Heart right ventricle (tissue), 16 donors: ENCODE data around the gene SCN4A. TPM values are rescaled to one million over a fixed set of nuclear protein-coding genes. Genes with fewer than 3 reads are reported as not detected.
"Not testable (repeated sequence)": the region's sequence is repeated elsewhere in the genome, so short reads cannot be mapped to it uniquely, and the experiment has no call there.

Source experiments
- ATAC-seq, 8 donors: fragments of 200-7000 bp; cut with Tn5 transposase; one replicate each; pipeline ENCODE4 v1.9.1; 2020; ENCODE audit warnings: mild to moderate bottlenecking in 8 of 8, moderate library complexity in 8 of 8, moderate number of reproducible peaks in 1 of 8
- DNase-seq, 2 donors: peaks; one replicate each; pipeline ENCODE4 v3.0.0-alpha.2; 2020
- H3K27ac ChIP-seq, 10 donors: fragments of 200-600 bp; sonication (generic) in 2 of 10; one replicate each; pipeline versions ENCODE4 v1.5.0 to v1.8.0; 2020 to 2022; ENCODE audit warnings: mild to moderate bottlenecking in 3 of 10
- H3K27me3 ChIP-seq, 7 donors: fragments of 200-600 bp; one replicate each; pipeline ENCODE4 v1.8.0; 2021 to 2022; ENCODE audit warnings: mild to moderate bottlenecking in 2 of 7
- H3K36me3 ChIP-seq, 9 donors: fragments of 200-600 bp; sonication (generic) in 1 of 9; one replicate each; pipeline versions ENCODE4 v1.5.0 to v1.8.0; 2020 to 2022; ENCODE audit warnings: mild to moderate bottlenecking in 2 of 9
- H3K4me1 ChIP-seq, 9 donors: fragments of 200-600 bp; sonication (generic) in 1 of 9; one replicate each; pipeline versions ENCODE4 v1.5.0 to v1.8.0; 2020 to 2022; ENCODE audit warnings: mild to moderate bottlenecking in 4 of 9
- H3K4me3 ChIP-seq, 10 donors: fragments of 200-600 bp; sonication (generic) in 2 of 10; one replicate each; pipeline versions ENCODE4 v1.5.0 to v1.8.0; 2020 to 2022; ENCODE audit warnings: mild to moderate bottlenecking in 7 of 10, moderate library complexity in 2 of 10
- H3K9me3 ChIP-seq, 11 donors: fragments of 200-600 bp in 10 of 11; sonication (generic) in 2 of 11; one replicate each; pipeline versions ENCODE4 v1.5.0 to v1.8.0; 2013 to 2022; ENCODE audit warnings: mild to moderate bottlenecking in 2 of 11, control low read depth in 1 of 11, moderate library complexity in 1 of 11
- WGBS, 2 donors: extraction: QIAGEN DNeasy Blood & Tissue Kit; methylation state at CpG; one replicate each; pipeline ENCODE4 v1.1.7; 2013; ENCODE audit warnings: inconsistent platforms in 1 of 2; 5-methylcytosine and 5-hydroxymethylcytosine counted together
- intact Hi-C, 10 donors: fragments of 100-400 bp; cut with DNase I; formaldehyde crosslinking; loops; one replicate each; pipeline versions ENCODE4 v1.11.1 to v1.14.2; 2022
- polyA plus RNA-seq, 2 donors: library from polyadenylated mRNA; stranded (reverse); fragments of 200-250 nt; gene quantifications; one replicate each; pipeline ENCODE4 v1.2.3, GENCODE V29; 2013
- total RNA-seq, 10 donors: library from RNA; stranded (reverse); fragmentation: NEBNext Ultra II Directional in 3 of 10; extraction: Animal tissue kit (Norgen Biotek cat#: 25700) in 3 of 10; gene quantifications; one replicate each; pipeline versions ENCODE4 v1.2.1 to v1.2.4, GENCODE V29; 2021 to 2023
- TF ChIP-seq, protein P1 (sequence below), 9 donors: fragments of 200-600 bp; sonication (generic) in 2 of 9; IDR thresholded peaks; one replicate each; pipeline versions ENCODE4 v1.5.0 to v1.8.0; 2021 to 2022; ENCODE audit warnings: antibody characterized with exemption in 9 of 9, mild to moderate bottlenecking in 5 of 9, moderate library complexity in 1 of 9
- donor health status: Arrhythmogenic right ventricular cardiomyopathy.
- donor health status: ischemic (EF 13 %, LVEDD 7.1; RV severe dilation, severe dysfunction).
- donor health status: healthy with polysubstance abuse.
- donor health status: DM: no; HTN: yes; CAD: no.
- donor health status: DM: no; HTN: no; CAD: no.
- donor health status: ischemic (EF 25% LVEDD 6.9; RV normal size, moderate dysfunction).
- donor health status: ischemic (EF 25% LVEDD 5.7; RV mildly dilated, moderate dysfunction).
- donor health status: healthy.
- donor health status: DM: yes; HTN: yes; CAD: no.
- donor health status: Ischemic cardiomyopathy.
- donor health status: ischemic (EF 35%, LVEDD 5.7; RV mildly dilated, moderate dysfunction).
- donor health status: nonischemic (EF 11% LVEDD 7.7; RV severe dilation, severe dysfunction).
- donor health status: DM: yes; HTN: yes; CAD: no.
- donor health status: PGD.
- donor health status: ischemic (EF 29% LVEDD 5.4; RV normal size, mild dysfunction).
- donor health status: nonischemic (EF 23%, LVEDD 6.1; RV moderate dilation, normal function).

SCN4A gene
- total and polyA plus RNA-seq, 12 donors: 0.19 to 2.9 (median 0.53) TPM

DNA sequence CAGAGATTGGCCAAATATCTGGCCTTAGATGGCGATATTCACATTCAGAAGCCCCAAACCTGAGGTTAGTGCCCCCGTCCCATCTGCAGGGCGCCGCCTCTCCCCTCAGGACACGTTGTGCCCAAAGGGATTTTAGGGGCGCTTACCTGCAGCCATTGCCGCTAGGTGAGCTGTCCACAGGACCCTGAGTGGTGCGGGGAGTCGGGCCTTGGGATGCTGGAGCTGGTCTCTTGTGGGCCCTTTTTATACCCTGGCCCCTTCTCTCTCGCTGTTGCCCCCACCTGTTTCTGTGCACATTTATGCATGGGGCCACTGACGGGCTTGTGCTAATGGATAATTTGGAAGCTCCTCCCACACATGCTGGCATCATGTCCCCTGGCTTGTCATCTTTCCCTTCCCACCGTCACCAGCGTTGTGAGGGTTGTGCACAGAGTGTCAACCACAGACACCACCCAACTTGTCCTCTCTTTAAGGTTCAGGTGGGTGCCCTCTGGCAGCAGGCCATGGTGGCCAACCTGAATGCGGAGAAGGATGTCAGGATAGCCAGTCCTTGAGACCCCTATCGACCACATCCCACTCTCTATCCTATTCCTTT is 61.6 kb downstream of the SCN4A start, which contains the start of gene CSHL1:
Gene CSHL1, minus strand, starts transcription at position 218 of the 595 bp plus-strand sequence. Its CDS starts 62 bp downstream, at position 156.
- intact Hi-C loops: loop anchor here in 8 of 10 donors (5.0 to 10.0 kb wide), 6 partner anchors 114 to 374 kb away; partner anchors contain the start of genes ERN1 (in 5 of the 8) and ICAM2 (in 1 of the 8)
- ATAC-seq: no peak

DNA sequence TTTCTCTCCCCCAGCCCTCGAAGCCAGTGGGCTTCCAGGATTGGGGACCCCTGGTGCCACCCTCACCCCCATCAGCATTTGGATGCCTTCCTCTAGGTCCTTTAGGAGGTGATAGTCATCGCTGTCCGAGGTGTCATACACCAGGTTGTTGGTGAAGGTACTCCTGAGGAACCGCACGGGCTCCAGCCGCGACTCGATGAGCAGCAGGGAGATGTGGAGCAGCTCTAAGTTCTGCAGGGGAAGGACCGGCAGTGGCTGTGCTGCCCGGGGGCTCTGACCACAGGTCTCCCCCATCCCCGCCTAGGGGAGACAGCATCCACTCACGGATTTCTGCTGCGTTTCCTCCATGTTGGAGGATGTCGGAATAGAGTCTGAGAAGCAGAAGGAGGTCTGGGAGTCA is 62.6 kb downstream of the SCN4A start:
- no peaks in the 10 kb centered on the region for H3K9me3 ChIP-seq
- TF ChIP-seq, protein P1, sequence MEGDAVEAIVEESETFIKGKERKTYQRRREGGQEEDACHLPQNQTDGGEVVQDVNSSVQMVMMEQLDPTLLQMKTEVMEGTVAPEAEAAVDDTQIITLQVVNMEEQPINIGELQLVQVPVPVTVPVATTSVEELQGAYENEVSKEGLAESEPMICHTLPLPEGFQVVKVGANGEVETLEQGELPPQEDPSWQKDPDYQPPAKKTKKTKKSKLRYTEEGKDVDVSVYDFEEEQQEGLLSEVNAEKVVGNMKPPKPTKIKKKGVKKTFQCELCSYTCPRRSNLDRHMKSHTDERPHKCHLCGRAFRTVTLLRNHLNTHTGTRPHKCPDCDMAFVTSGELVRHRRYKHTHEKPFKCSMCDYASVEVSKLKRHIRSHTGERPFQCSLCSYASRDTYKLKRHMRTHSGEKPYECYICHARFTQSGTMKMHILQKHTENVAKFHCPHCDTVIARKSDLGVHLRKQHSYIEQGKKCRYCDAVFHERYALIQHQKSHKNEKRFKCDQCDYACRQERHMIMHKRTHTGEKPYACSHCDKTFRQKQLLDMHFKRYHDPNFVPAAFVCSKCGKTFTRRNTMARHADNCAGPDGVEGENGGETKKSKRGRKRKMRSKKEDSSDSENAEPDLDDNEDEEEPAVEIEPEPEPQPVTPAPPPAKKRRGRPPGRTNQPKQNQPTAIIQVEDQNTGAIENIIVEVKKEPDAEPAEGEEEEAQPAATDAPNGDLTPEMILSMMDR (IDR thresholded peaks at IDR 0.05): no peak
- DNase-seq (no peak), ATAC-seq (no peak)
- intact Hi-C loops: loop anchor here in 8 of 10 donors (5.0 to 10.0 kb wide), 6 partner anchors 115 to 375 kb away; partner anchors contain the start of genes ERN1 (in 5 of the 8) and ICAM2 (in 1 of the 8)
- H3K36me3 ChIP-seq: no peaks in the 10 kb centered on the region
- peaks cover 0 to 14% (median 8%) of the 10 kb centered on the region in 7 donors for H3K27me3 ChIP-seq
- no peak overlapping the region for H3K27ac ChIP-seq
- no peaks in the 10 kb centered on the region for H3K4me1 ChIP-seq
- 77 to 81% methylated on average over 14 of the region's 14 CpGs for WGBS, 2 donors
- no peak overlapping the region for H3K4me3 ChIP-seq

More for the DNA sequence above, 61.6 kb downstream of the SCN4A start, which contains the start of gene CSHL1:
- WGBS, 2 donors: 65 to 68% methylated on average over 15 of the region's 15 CpGs
- TF ChIP-seq, protein P1 (IDR thresholded peaks at IDR 0.05): no peak
- Histone ChIP-seq H3K27me3 (peaks cover 0 to 14% (median 8%) of the 10 kb centered on the region in 7 donors), H3K27ac (no peak within 1 kb of the TSS), H3K9me3 (no peaks in the 10 kb centered on the region), H3K36me3 (no peaks in the 10 kb centered on the region), H3K4me1 (no peaks in the 10 kb centered on the region), H3K4me3 (no peak within 1 kb of the TSS)
- DNase-seq: no peak

GRCh38 chr17:63909586-63909985 is 63.1 kb downstream of the SCN4A start:
- H3K27me3 ChIP-seq: peaks cover 0 to 14% (median 8%) of the 10 kb centered on the region in 7 donors
- intact Hi-C loops: loop anchor here in 1 of 10 donors (10.0 kb wide), 1 partner anchor 375 kb away; no protein-coding TSS in a partner anchor
- not testable (repeated sequence) for H3K36me3 ChIP-seq, ATAC-seq, H3K4me1 ChIP-seq, H3K27ac ChIP-seq, H3K9me3 ChIP-seq, DNase-seq, H3K4me3 ChIP-seq
- 89 to 91% methylated on average over 10 of the region's 10 CpGs for WGBS, 2 donors

- not testable (repeated sequence) for H3K4me1 ChIP-seq, ATAC-seq, H3K36me3 ChIP-seq, DNase-seq, H3K4me3 ChIP-seq, H3K27ac ChIP-seq, H3K9me3 ChIP-seq
- TF ChIP-seq, protein P1 (IDR thresholded peaks at IDR 0.05): peak in 3 of 9 donors; percentile 10 to 12 (median 11)
- WGBS, 2 donors: 54 to 56% methylated on average over 10 of the region's 12 CpGs
- H3K27me3 ChIP-seq: peaks cover 0 to 14% (median 8%) of the 10 kb centered on the region in 7 donors
- intact Hi-C loops: loop anchor here in 1 of 10 donors (10.0 kb wide), 1 partner anchor 378 kb away; no protein-coding TSS in a partner anchor
These were observed 65.4 kb downstream of the SCN4A start for GRCh38 chr17:63907161-63907778.

DNA sequence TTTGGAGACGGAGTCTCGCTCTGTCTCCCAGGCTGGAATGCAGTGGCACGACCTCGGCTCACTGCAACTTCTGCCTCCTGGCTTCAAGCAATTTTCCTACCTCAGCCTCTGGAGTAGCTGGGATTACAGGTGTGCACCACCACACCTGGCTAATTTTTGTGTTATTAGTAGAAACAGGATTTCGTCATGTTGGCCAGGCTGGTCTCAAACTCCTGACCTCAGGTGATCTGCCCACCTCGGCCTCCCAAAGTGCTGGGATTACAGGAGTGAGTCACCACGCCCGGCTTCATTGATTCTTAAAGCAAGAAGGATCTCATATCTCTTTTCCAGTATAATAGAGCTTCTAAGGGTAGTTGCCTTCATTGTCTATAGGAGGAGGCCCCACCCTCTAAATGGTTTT is 67.9 kb downstream of the SCN4A start:
- H3K4me3 ChIP-seq, ATAC-seq, H3K4me1 ChIP-seq, H3K27me3 ChIP-seq, DNase-seq, H3K27ac ChIP-seq, H3K9me3 ChIP-seq, H3K36me3 ChIP-seq: not testable (repeated sequence)
- intact Hi-C loops: loop anchor here in 2 of 10 donors (5.0 to 10.0 kb wide), 2 partner anchors 228 to 380 kb away; partner anchors contain the start of gene ERN1 (in 1 of the 2)
- WGBS, 2 donors: 92% methylated on average over 8 of the region's 8 CpGs
